ENCODE data around the gene NPM3.

NPM3 gene

DNA sequence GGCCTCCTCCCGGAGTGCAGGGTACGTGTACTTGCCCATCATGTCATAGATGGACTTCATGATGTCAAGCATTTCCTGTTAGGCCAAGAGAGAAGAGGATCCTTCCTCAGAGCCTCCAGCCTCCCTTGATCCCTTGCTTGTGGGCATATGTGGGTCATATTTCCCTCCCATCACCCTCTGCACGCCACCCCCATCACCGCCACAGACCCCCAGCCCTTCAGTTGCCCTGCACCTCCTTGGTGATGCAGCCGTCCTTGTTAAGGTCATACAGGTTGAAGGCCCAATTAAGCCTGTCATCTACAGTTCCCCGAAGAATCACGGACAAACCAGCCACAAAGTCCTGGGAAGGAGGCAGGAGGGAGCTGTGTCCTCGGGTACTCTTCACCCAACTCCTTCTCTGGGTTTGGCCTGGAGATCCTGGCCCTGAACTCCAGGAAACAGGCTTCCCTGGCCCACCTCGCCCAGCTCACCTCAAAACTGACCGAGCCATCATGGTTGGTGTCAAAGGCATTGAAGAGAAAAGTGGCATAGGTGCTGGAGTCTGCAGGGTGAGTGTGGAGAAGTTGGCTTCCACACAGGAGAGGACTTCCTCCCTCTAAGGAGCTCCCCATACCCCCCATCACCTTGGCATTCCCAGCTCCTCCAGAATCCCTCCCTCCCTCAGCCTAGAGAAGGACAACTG is 44.8 kb upstream of the NPM3 start:
- H3K36me3 ChIP-seq (ENCODE audit: low read length), result no peaks in the 10 kb centered on the region
- no peaks in the 10 kb centered on the region for H3K27me3 ChIP-seq (ENCODE audit: low read length)
- no peak for TF ChIP-seq EZH2phosphoT487 (conservative IDR thresholded peaks at IDR 0.05; ENCODE audit: low read length)
- TF ChIP-seq, protein P1, sequence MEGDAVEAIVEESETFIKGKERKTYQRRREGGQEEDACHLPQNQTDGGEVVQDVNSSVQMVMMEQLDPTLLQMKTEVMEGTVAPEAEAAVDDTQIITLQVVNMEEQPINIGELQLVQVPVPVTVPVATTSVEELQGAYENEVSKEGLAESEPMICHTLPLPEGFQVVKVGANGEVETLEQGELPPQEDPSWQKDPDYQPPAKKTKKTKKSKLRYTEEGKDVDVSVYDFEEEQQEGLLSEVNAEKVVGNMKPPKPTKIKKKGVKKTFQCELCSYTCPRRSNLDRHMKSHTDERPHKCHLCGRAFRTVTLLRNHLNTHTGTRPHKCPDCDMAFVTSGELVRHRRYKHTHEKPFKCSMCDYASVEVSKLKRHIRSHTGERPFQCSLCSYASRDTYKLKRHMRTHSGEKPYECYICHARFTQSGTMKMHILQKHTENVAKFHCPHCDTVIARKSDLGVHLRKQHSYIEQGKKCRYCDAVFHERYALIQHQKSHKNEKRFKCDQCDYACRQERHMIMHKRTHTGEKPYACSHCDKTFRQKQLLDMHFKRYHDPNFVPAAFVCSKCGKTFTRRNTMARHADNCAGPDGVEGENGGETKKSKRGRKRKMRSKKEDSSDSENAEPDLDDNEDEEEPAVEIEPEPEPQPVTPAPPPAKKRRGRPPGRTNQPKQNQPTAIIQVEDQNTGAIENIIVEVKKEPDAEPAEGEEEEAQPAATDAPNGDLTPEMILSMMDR (IDR thresholded peaks at IDR 0.05; ENCODE audit: insufficient read depth, low read length, poor library complexity, severe bottlenecking), result no peak
- H3K4me2 ChIP-seq (ENCODE audit: low read depth, low read length, poor library complexity, severe bottlenecking), result no peak overlapping the region
- peaks cover 6% of the 10 kb centered on the region for H3F3A ChIP-seq (ENCODE audit: insufficient read depth)
- no peak overlapping the region for H3K9ac ChIP-seq (ENCODE audit: low read length)
- no peaks in the 10 kb centered on the region for H3K9me3 ChIP-seq (ENCODE audit: insufficient read depth, low read length)
- H3K79me2 ChIP-seq (ENCODE audit: insufficient read depth, low read length), result no peaks in the 10 kb centered on the region
- no peaks in the 10 kb centered on the region for H4K20me1 ChIP-seq (ENCODE audit: low read depth, low read length)
- no peak overlapping the region for H2AFZ ChIP-seq (ENCODE audit: low read depth, low read length, severe bottlenecking)
- H3K27ac ChIP-seq (ENCODE audit: low read depth, low read length), result no peak overlapping the region
- H3K9me2 ChIP-seq (replicated peaks; ENCODE audit: insufficient read depth, low read length), result no peaks in the 10 kb centered on the region
- H3K4me3 ChIP-seq (ENCODE audit: insufficient read depth, low read length, poor library complexity, severe bottlenecking), result no peak overlapping the region

DNA sequence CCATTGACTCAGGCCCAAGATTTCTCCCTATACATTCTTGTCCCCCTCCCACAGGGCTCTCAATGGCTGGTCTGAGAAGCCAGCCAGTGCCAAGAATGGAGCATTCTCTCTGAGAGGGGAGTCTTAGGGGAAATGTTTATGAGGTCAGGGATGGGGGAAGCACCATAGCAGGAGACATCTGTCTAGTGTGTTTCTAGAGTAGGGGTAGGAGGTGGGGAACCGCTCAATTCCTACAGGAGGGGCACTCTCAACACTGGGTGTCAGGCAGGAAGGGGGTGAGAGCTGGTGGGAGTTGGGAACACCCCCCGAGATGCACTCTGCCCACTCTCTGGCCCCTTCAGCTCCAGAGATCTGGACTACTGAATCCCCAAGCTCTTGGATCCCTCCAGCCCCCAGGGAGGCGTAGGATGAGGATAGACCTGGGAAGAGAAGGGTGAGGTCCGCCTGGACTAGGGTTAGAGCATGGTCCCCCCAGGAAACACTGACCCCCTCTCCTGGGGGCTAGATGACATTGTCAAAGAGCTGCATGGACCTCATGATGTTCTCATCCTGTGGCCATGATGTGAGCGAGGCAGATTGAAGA is 43.7 kb upstream of the NPM3 start:
- H3K4me3 ChIP-seq (ENCODE audit: insufficient read depth, low read length, poor library complexity, severe bottlenecking), result no peak overlapping the region
- H3K9me2 ChIP-seq (replicated peaks; ENCODE audit: insufficient read depth, low read length), result no peaks in the 10 kb centered on the region
- no peaks in the 10 kb centered on the region for H3K79me2 ChIP-seq (ENCODE audit: insufficient read depth, low read length)
- H3K9me3 ChIP-seq (ENCODE audit: insufficient read depth, low read length), result no peaks in the 10 kb centered on the region
- no peak overlapping the region for H3K4me2 ChIP-seq (ENCODE audit: low read depth, low read length, poor library complexity, severe bottlenecking)
- no peak overlapping the region for H3K9ac ChIP-seq (ENCODE audit: low read length)
- H3F3A ChIP-seq (ENCODE audit: insufficient read depth), result peaks cover 6% of the 10 kb centered on the region
- no peak overlapping the region for H2AFZ ChIP-seq (ENCODE audit: low read depth, low read length, severe bottlenecking)
- H3K27ac ChIP-seq (ENCODE audit: low read depth, low read length), result no peak overlapping the region
- H3K27me3 ChIP-seq (ENCODE audit: low read length), result no peaks in the 10 kb centered on the region
- no peak for TF ChIP-seq EZH2phosphoT487 (conservative IDR thresholded peaks at IDR 0.05; ENCODE audit: low read length)
- TF ChIP-seq, protein P1 (IDR thresholded peaks at IDR 0.05; ENCODE audit: insufficient read depth, low read length, poor library complexity, severe bottlenecking), result no peak
- H4K20me1 ChIP-seq (ENCODE audit: low read depth, low read length), result no peaks in the 10 kb centered on the region
- no peaks in the 10 kb centered on the region for H3K36me3 ChIP-seq (ENCODE audit: low read length)

DNA sequence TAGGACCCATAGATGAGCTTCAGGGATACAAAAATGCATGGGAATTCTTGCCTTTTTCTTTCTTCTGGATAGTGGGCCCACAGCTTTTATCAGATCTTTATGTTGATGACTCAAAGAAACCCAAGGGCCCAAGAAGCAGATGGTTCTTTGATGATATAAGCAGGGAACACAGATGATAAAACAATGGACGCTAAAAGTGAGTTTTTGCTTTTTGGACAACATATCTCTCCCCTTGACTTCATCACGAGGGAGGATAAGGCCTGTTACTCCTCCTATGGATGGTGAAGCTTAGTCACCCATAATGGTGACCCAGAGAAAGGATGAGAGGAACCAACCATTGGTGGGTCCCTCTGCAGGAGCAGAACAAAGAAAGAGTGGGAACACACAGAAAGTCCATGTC is 41.5 kb upstream of the NPM3 start:
- H3K9ac ChIP-seq (ENCODE audit: low read length), result no peak overlapping the region

More for the DNA sequence above, 41.5 kb upstream of the NPM3 start:
- Histone ChIP-seq H3K9me2 (replicated peaks; ENCODE audit: insufficient read depth, low read length) (no peaks in the 10 kb centered on the region), H3K79me2 (ENCODE audit: insufficient read depth, low read length) (no peaks in the 10 kb centered on the region), H3K27me3 (ENCODE audit: low read length) (no peaks in the 10 kb centered on the region), H4K20me1 (ENCODE audit: low read depth, low read length) (no peaks in the 10 kb centered on the region), H3K27ac (ENCODE audit: low read depth, low read length) (no peak overlapping the region), H3K36me3 (ENCODE audit: low read length) (no peaks in the 10 kb centered on the region), H3K4me2 (ENCODE audit: low read depth, low read length, poor library complexity, severe bottlenecking) (no peak overlapping the region), H3K9me3 (ENCODE audit: insufficient read depth, low read length) (no peaks in the 10 kb centered on the region), H3K4me3 (ENCODE audit: insufficient read depth, low read length, poor library complexity, severe bottlenecking) (no peak overlapping the region), H3F3A (ENCODE audit: insufficient read depth) (peaks cover under 1% of the 10 kb centered on the region; the same call in 1 of the 2 replicates), H2AFZ (ENCODE audit: low read depth, low read length, severe bottlenecking) (no peak overlapping the region)
- no peak for TF ChIP-seq EZH2phosphoT487 (conservative IDR thresholded peaks at IDR 0.05; ENCODE audit: low read length)
- TF ChIP-seq, protein P1 (IDR thresholded peaks at IDR 0.05; ENCODE audit: insufficient read depth, low read length, poor library complexity, severe bottlenecking), result no peak
